Vein endothelial cell (primary cell): Measurements from ENCODE around the gene CACNG4. TPM values are rescaled to one million over a fixed set of nuclear protein-coding genes. Genes with fewer than 3 reads are reported as not detected.

Experiments
- total RNA-seq: library from RNA; depleted of rRNA; stranded (reverse); fragments of >200 nt; gene quantifications from 2 replicates; pipeline ENCODE4 v1.2.3, GENCODE V29; 2012

CACNG4 gene
- not detected in 2 replicates for total RNA-seq

DNA sequence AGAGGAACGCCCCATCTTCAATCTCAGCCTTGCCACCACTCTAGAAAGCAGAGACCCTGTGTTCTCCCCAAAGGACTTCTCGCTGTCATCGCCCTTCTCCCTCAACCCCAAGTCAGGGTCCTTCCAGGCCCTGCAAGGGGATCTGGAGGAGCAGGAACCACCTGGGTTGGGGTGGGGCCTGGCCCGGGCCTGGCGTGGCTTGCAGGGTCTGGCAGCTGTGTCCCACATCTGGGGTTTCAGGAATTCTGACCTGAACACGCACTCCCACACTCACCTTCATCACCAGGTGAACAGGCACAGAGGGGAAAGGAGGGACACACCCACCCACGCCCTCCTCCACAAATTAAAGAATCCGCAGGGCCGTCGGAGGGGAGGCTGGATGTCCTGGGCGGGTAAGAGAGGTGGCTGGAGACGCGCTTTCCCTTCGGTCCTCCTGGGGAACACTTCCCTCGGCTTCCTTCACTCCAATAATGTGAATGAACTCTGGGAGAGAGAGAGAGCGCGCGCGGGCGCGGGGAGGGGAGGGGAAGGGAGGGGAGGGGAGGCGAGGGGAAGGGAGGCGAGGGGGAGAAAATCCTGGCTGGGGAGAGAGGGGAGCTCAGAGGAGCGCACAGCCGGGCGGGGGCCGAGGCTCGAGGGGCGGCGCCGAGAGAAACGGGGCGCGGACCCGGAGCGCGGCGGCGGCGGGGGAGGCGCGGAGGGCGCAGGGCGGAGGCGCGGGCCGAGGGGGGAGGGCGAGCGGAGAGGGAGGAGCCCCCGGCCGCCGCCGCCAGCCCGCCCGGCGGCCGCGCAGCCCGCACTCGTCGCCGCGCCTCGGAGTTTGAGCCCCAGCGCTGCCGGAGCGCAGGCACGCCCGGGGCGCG is at the start of gene CACNG4:
Gene CACNG4, plus strand, starts transcription at position 799 of the 863 bp plus-strand sequence. CDS start 205 bp downstream, outside the sequence.

DNA sequence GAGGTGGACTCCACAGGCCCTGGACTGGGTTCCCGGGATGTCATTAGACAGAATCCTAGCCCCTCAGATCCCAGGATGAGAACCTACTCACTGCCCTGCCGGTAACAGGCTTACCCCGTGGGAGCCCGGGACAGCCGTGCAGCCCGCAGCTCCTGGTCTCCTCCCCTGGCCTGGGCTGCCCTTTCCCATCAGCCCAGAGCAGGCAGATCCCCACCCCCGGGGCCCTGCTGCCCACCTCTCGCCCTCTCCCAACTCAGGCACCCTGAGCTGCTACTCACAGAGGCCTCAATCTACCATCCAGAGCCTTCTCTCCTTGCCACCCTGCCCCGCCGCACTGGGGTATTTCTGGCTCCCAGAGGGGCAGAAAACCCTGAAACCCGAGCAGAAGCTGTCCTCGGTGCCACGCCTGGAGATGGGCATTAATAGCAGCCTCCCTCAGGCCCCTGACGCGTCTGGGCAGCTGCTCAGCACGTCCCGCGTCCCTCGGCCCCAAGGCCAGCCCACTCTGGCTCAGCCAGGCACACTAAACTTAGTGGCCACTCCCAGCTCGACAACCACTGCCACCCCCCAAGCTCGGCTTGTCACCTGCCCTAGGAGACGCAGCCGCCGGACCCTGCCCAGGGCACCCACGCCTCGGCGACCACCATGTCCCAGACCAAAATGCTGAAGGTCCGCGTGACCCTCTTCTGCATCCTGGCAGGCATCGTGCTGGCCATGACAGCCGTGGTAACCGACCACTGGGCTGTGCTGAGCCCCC is 79.7 kb downstream of the CACNG4 start, which contains the start of gene CACNG1:
Gene CACNG1, plus strand, starts transcription at position 539 of the 757 bp plus-strand sequence. Its CDS starts 107 bp downstream, at position 646.

Other genes starting within 250 kb of the CACNG4 start
- not detected in 2 replicates for gene CACNG5, start 129.6 kb upstream of the CACNG4 start, total RNA-seq
- not detected in 2 replicates for gene CACNG1, start 79.8 kb downstream of the CACNG4 start, total RNA-seq